Astrocyte (in vitro differentiated cells and primary cell): ENCODE data around the gene PTPN14. TPM values are rescaled to one million over a fixed set of nuclear protein-coding genes. Genes with fewer than 3 reads are reported as not detected.

ENCODE experiments used
- DNase-seq: peaks from one replicate; pipeline ENCODE4 v3.0.0-alpha.2; 2010; ENCODE audit warnings: low read depth
- FAIRE-seq: peaks from 2 replicates; lab custom pipeline; 2011; peaks lifted over from hg19 to GRCh38; lab: Jason Lieb, UNC
- H2AFZ ChIP-seq: 2 replicates; pipeline ENCODE4 v1.6.0; 2012; ENCODE audit warnings: low read depth, low read length, inconsistent platforms
- H3K27ac ChIP-seq: 2 replicates; pipeline ENCODE4 v1.5.1; 2011; ENCODE audit warnings: low read depth, low read length, inconsistent platforms
- H3K27me3 ChIP-seq: 2 replicates; pipeline ENCODE4 v1.6.0; 2011; ENCODE audit warnings: low read length, inconsistent platforms; ENCODE audit not compliant: insufficient read depth
- H3K36me3 ChIP-seq: 2 replicates; pipeline ENCODE4 v1.5.1; 2011; ENCODE audit warnings: low read length, inconsistent platforms; ENCODE audit not compliant: insufficient read depth
- H3K4me1 ChIP-seq: 2 replicates; pipeline ENCODE4 v1.5.1; 2011; ENCODE audit warnings: low read length, inconsistent platforms; ENCODE audit not compliant: insufficient read depth
- H3K4me2 ChIP-seq: 2 replicates; pipeline ENCODE4 v1.6.0; 2012; ENCODE audit warnings: low read length, inconsistent platforms
- H3K4me3 ChIP-seq: 2 replicates; pipeline ENCODE4 v1.5.1; 2011; ENCODE audit warnings: low read depth, mild to moderate bottlenecking, low read length, inconsistent platforms; ENCODE audit not compliant: insufficient read depth
- H3K79me2 ChIP-seq: 2 replicates; pipeline ENCODE4 v1.6.0; 2012; ENCODE audit warnings: mild to moderate bottlenecking, low read length, inconsistent platforms; ENCODE audit not compliant: insufficient read depth
- H3K9ac ChIP-seq: 2 replicates; pipeline ENCODE4 v1.6.0; 2012; ENCODE audit warnings: mild to moderate bottlenecking, low read length, inconsistent platforms
- H3K9me3 ChIP-seq: 2 replicates; pipeline ENCODE4 v1.5.1; 2012; ENCODE audit warnings: low read depth, mild to moderate bottlenecking, low read length, inconsistent platforms; ENCODE audit not compliant: insufficient read depth
- H4K20me1 ChIP-seq: 2 replicates; pipeline ENCODE4 v1.6.0; 2012; ENCODE audit warnings: low read length, inconsistent platforms; ENCODE audit not compliant: insufficient read depth
- H3K27ac Mint-ChIP-seq: one replicate; pipeline ENCODE4 v1.8.0; 2021; ENCODE audit warnings: mild to moderate bottlenecking, mixed read lengths; ENCODE audit not compliant: unreplicated experiment
- H3K27me3 Mint-ChIP-seq: one replicate; pipeline ENCODE4 v1.8.0; 2021; ENCODE audit warnings: low read depth, mixed read lengths; ENCODE audit not compliant: unreplicated experiment
- H3K36me3 Mint-ChIP-seq: one replicate; pipeline ENCODE4 v1.8.0; 2021; ENCODE audit warnings: low read depth, mixed read lengths; ENCODE audit not compliant: unreplicated experiment
- H3K4me1 Mint-ChIP-seq: one replicate; pipeline ENCODE4 v1.8.0; 2021; ENCODE audit warnings: low read depth, mixed read lengths; ENCODE audit not compliant: unreplicated experiment
- H3K4me3 Mint-ChIP-seq: one replicate; pipeline ENCODE4 v1.8.0; 2021; ENCODE audit warnings: mild to moderate bottlenecking, moderate library complexity, mixed read lengths; ENCODE audit not compliant: unreplicated experiment
- H3K9me3 Mint-ChIP-seq: one replicate; pipeline ENCODE4 v1.8.0; 2021; ENCODE audit warnings: mild to moderate bottlenecking, mixed read lengths; ENCODE audit not compliant: unreplicated experiment
- EZH2 ChIP-seq: IDR thresholded peaks from 2 replicates; pipeline ENCODE4 v1.6.1; 2012; ENCODE audit warnings: mild to moderate bottlenecking, low read length, inconsistent platforms; ENCODE audit not compliant: insufficient read depth
- total RNA-seq: library from RNA; stranded (reverse); gene quantifications from 2 replicates; pipeline ENCODE4 v1.2.1, GENCODE V29; 2021
- TF ChIP-seq, protein P1 (sequence below): IDR thresholded peaks from 2 replicates; pipeline ENCODE4 v1.5.1; 2011; ENCODE audit warnings: low read depth, mild to moderate bottlenecking, inconsistent platforms, low read length, moderate library complexity; ENCODE audit not compliant: insufficient read depth

PTPN14 gene
- total RNA-seq, 1 donor from 2014 or later: 177 TPM

DNA sequence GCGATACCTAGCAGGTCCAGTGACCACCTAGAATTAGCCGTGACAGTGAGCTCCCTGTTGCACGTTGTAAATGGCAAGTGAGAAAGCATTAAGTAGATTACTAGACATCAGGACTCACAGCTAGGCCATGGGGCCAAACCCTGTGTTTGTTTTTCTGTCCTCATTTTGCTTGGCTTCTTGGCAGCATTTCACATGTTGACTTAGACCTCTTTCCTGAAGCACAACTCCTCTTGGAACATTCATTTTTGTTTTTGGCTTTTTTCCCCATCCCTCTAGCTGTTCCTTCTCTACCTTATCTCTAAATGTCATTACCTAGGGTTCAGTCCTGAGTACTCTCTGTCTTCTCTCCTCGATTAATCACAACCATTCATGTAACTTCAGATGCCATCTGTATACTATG lies 16.9 kb upstream of the PTPN14 start:
- no peaks in the 10 kb centered on the region for H3K79me2 ChIP-seq
- H3K27me3 Mint-ChIP-seq: no peaks in the 10 kb centered on the region
- H2AFZ ChIP-seq: no peak overlapping the region
- no peak for FAIRE-seq
- H3K4me2 ChIP-seq: peak overlapping the region; percentile 49
- H3K27ac ChIP-seq: peak overlapping the region; percentile 28
- H3K36me3 ChIP-seq: no peaks in the 10 kb centered on the region
- H3K4me3 ChIP-seq: no peak overlapping the region
- no peaks in the 10 kb centered on the region for H3K9me3 ChIP-seq
- no peak overlapping the region for H3K9ac ChIP-seq
- H3K36me3 Mint-ChIP-seq: no peaks in the 10 kb centered on the region
- H3K9me3 Mint-ChIP-seq: no peaks in the 10 kb centered on the region
- peaks cover 52% of the 10 kb centered on the region for H3K4me1 ChIP-seq
- no peak for DNase-seq
- H3K4me1 Mint-ChIP-seq: peaks cover 59% of the 10 kb centered on the region
- peak overlapping the region; percentile 7 for H3K27ac Mint-ChIP-seq
- H3K4me3 Mint-ChIP-seq: no peak overlapping the region
- H3K27me3 ChIP-seq: no peaks in the 10 kb centered on the region
- no peaks in the 10 kb centered on the region for H4K20me1 ChIP-seq
- TF ChIP-seq EZH2: no peak
- TF ChIP-seq, protein P1, sequence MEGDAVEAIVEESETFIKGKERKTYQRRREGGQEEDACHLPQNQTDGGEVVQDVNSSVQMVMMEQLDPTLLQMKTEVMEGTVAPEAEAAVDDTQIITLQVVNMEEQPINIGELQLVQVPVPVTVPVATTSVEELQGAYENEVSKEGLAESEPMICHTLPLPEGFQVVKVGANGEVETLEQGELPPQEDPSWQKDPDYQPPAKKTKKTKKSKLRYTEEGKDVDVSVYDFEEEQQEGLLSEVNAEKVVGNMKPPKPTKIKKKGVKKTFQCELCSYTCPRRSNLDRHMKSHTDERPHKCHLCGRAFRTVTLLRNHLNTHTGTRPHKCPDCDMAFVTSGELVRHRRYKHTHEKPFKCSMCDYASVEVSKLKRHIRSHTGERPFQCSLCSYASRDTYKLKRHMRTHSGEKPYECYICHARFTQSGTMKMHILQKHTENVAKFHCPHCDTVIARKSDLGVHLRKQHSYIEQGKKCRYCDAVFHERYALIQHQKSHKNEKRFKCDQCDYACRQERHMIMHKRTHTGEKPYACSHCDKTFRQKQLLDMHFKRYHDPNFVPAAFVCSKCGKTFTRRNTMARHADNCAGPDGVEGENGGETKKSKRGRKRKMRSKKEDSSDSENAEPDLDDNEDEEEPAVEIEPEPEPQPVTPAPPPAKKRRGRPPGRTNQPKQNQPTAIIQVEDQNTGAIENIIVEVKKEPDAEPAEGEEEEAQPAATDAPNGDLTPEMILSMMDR: no peak

DNA sequence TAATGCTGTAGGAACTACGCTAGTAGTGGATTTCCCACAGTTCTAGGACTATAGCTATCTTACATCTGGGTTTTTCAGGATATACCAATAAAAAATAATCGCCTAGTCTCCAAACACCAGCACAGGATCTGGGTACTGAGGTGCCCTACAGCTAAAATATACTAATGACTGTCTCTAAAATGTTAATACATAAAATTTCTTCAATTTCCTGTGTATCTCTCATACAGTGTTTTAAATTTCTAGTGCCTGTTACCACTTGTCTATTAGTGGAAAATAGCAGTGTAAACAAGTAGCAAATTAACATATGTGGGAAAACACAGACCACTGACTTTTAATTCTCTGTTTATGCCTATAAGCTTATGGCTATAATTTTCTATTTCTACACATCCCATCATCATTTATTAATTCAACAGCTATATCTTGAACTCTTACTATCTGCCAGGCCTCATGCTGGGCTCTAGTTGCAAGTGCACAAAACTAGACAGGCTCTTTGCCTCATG lies 16.1 kb upstream of the PTPN14 start:
- H2AFZ ChIP-seq: no peak overlapping the region
- H3K79me2 ChIP-seq: no peaks in the 10 kb centered on the region
- FAIRE-seq: peak; percentile 37
- no peaks in the 10 kb centered on the region for H3K9me3 ChIP-seq
- H3K36me3 ChIP-seq: no peaks in the 10 kb centered on the region
- peak overlapping the region; percentile 22 for H3K4me2 ChIP-seq
- no peaks in the 10 kb centered on the region for H4K20me1 ChIP-seq
- H3K27ac ChIP-seq: peak overlapping the region; percentile 53
- peak overlapping the region; percentile 88 for H3K27ac Mint-ChIP-seq
- no peak for DNase-seq
- H3K4me1 ChIP-seq: peaks cover 49% of the 10 kb centered on the region
- H3K9ac ChIP-seq: peak overlapping the region; percentile 11
- H3K9me3 Mint-ChIP-seq: no peaks in the 10 kb centered on the region
- H3K4me3 ChIP-seq: no peak overlapping the region
- no peaks in the 10 kb centered on the region for H3K27me3 ChIP-seq
- no peaks in the 10 kb centered on the region for H3K36me3 Mint-ChIP-seq
- TF ChIP-seq, protein P1: no peak
- no peak for TF ChIP-seq EZH2
- H3K4me3 Mint-ChIP-seq: no peak overlapping the region
- peaks cover 51% of the 10 kb centered on the region for H3K4me1 Mint-ChIP-seq
- H3K27me3 Mint-ChIP-seq: no peaks in the 10 kb centered on the region
